HepG2 (cell line): ENCODE measurements around the gene NT5M. TPM values are rescaled to one million over a fixed set of nuclear protein-coding genes. Genes with fewer than 3 reads are reported as not detected.

Experiments used
- ATRX ChIP-seq: sonication (generic); formaldehyde crosslinking; IDR thresholded peaks from 2 replicates; pipeline ENCODE4 v1.4.0; 2020; ENCODE audit warnings: missing genetic modification reagents, borderline replicate concordance
- CBFB ChIP-seq: sonication (generic); formaldehyde crosslinking; IDR thresholded peaks from 2 replicates; pipeline ENCODE4 v1.4.0; 2020; ENCODE audit warnings: missing genetic modification reagents
- CEBPG ChIP-seq: IDR thresholded peaks from 2 replicates; pipeline ENCODE4 v1.6.1; 2016
- ESRRA ChIP-seq: sonication (generic); formaldehyde crosslinking; IDR thresholded peaks from 2 replicates; pipeline ENCODE4 v1.5.1; 2020; ENCODE audit warnings: mild to moderate bottlenecking, low read depth, missing genetic modification reagents
- FOXA1 ChIP-seq, 2 experiments: fragments of 450-650 bp in 1 of 2; sonication (generic) in 1 of 2; formaldehyde crosslinking in 1 of 2; IDR thresholded peaks; 2 replicates each; pipeline versions ENCODE4 v1.4.0 to v1.6.1; 2016 to 2020; ENCODE audit warnings: missing genetic modification reagents in 1 of 2
- FOXP1 ChIP-seq, 2 experiments: fragments of 450-650 bp in 1 of 2; IDR thresholded peaks; 2 replicates each; pipeline ENCODE4 v1.6.1; 2017 to 2018; ENCODE audit warnings: antibody characterized with exemption in 1 of 2
- FOXP4 ChIP-seq: sonication (generic); formaldehyde crosslinking; IDR thresholded peaks from 2 replicates; pipeline ENCODE4 v1.4.0; 2020; ENCODE audit warnings: missing genetic modification reagents
- HMG20A ChIP-seq: IDR thresholded peaks from 2 replicates; pipeline ENCODE4 v1.6.1; 2016; ENCODE audit warnings: borderline replicate concordance
- PITX1 ChIP-seq: sonication (generic); formaldehyde crosslinking; IDR thresholded peaks from 2 replicates; pipeline ENCODE4 v1.5.1; 2020; ENCODE audit warnings: mild to moderate bottlenecking, missing genetic modification reagents
- POGK ChIP-seq: sonication (generic); formaldehyde crosslinking; conservative IDR thresholded peaks from 2 replicates; pipeline ENCODE4 v1.8.0; 2022; ENCODE audit warnings: mild to moderate bottlenecking, moderate library complexity, missing genetic modification reagents
- TCF7 ChIP-seq: sonication (generic); IDR thresholded peaks from 2 replicates; pipeline ENCODE4 v1.6.1; 2016; ENCODE audit warnings: antibody characterized with exemption, low read depth
- TGIF2 ChIP-seq: IDR thresholded peaks from 2 replicates; pipeline ENCODE4 v1.6.1; 2016; ENCODE audit warnings: control low read depth, missing compliant biosample characterization
- ZBTB43 ChIP-seq: sonication (generic); formaldehyde crosslinking; conservative IDR thresholded peaks from 2 replicates; pipeline ENCODE4 v1.4.0; 2020; ENCODE audit warnings: missing genetic modification reagents
- ZNF644 ChIP-seq: IDR thresholded peaks from 2 replicates; pipeline ENCODE4 v1.6.1; 2016; ENCODE audit warnings: low read depth
- ZNF792 ChIP-seq: IDR thresholded peaks from 2 replicates; pipeline ENCODE4 v1.6.1; 2016
- polyA plus RNA-seq, 8 experiments: library from polyadenylated mRNA; depleted of rRNA in 3 of 8; stranded (reverse) in 7 of 8; unstranded in 1 of 8; fragments of >200 nt; fragmentation: Illumina TruSeq in 4 of 8; extraction: Trizol in 4 of 8; gene quantifications; 2 replicates each; pipeline versions ENCODE4 v1.2.1 to v1.2.3, GENCODE V29; 2011 to 2016; ENCODE audit warnings: low read depth in 4 of 8, missing spikeins in 1 of 8, mixed read lengths in 1 of 8; ENCODE audit not compliant: insufficient read depth in 1 of 8
- total RNA-seq, 5 experiments: library from RNA; depleted of rRNA; stranded (reverse); fragments of >200 nt; fragmentation: Illumina TruSeq; extraction: Trizol; gene quantifications; 2 replicates each; pipeline ENCODE4 v1.2.3, GENCODE V29; 2016; ENCODE audit warnings: low read depth in 1 of 5
- TF ChIP-seq, protein P1 (sequence below): IDR thresholded peaks from 2 replicates; pipeline ENCODE4 v1.4.0; 2020; ENCODE audit warnings: mild to moderate bottlenecking, missing genetic modification reagents
- TF ChIP-seq, protein P2 (sequence below), 2 experiments: fragments of 450-650 bp in 1 of 2; sonication (generic) in 1 of 2; formaldehyde crosslinking; IDR thresholded peaks; 2 replicates each; pipeline versions ENCODE4 v1.5.0 to v1.8.0; 2020 to 2022; ENCODE audit warnings: mild to moderate bottlenecking in 1 of 2, missing genetic modification reagents in 1 of 2

The NT5M gene
- total and polyA plus RNA-seq, 2 of the 13 experiments (the other 11 are each of a cell fraction or from before 2014, with no cell fraction given) = 0.55 to 0.78 TPM

DNA sequence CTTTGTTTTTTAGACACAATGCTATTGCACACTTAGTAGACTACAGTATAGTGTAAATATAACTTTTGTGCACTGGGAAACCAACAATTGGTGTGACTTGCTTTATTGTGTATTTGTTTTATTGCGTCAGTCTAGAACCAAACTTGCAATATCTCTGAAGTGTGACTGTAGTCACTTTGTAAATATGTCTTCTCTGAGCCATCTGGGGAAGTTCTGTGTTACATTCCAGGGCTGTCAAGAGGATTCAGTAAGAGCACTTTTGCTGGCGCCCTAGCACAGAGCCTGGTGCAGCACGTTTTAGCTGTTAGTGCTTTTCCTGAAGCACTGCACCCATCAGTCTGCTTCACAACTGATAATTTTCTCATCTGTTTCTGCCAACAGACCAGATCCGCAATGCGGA lies 73.2 kb downstream of the NT5M start (continued):
- TF ChIP-seq, protein P1, sequence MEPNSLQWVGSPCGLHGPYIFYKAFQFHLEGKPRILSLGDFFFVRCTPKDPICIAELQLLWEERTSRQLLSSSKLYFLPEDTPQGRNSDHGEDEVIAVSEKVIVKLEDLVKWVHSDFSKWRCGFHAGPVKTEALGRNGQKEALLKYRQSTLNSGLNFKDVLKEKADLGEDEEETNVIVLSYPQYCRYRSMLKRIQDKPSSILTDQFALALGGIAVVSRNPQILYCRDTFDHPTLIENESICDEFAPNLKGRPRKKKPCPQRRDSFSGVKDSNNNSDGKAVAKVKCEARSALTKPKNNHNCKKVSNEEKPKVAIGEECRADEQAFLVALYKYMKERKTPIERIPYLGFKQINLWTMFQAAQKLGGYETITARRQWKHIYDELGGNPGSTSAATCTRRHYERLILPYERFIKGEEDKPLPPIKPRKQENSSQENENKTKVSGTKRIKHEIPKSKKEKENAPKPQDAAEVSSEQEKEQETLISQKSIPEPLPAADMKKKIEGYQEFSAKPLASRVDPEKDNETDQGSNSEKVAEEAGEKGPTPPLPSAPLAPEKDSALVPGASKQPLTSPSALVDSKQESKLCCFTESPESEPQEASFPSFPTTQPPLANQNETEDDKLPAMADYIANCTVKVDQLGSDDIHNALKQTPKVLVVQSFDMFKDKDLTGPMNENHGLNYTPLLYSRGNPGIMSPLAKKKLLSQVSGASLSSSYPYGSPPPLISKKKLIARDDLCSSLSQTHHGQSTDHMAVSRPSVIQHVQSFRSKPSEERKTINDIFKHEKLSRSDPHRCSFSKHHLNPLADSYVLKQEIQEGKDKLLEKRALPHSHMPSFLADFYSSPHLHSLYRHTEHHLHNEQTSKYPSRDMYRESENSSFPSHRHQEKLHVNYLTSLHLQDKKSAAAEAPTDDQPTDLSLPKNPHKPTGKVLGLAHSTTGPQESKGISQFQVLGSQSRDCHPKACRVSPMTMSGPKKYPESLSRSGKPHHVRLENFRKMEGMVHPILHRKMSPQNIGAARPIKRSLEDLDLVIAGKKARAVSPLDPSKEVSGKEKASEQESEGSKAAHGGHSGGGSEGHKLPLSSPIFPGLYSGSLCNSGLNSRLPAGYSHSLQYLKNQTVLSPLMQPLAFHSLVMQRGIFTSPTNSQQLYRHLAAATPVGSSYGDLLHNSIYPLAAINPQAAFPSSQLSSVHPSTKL (CRISPR knock-in tag) = peak; percentile 74
- 0 out of 2 replicates have a peak, but pooled peaks have one; percentile 32 for TF ChIP-seq ZNF644 (CRISPR knock-in tag)
- no peak for TF ChIP-seq FOXP1 (IDR thresholded peaks at IDR 0.05)
- peak; percentile 61; the same call in 1 of the 2 replicates for TF ChIP-seq FOXP1 (CRISPR knock-in tag; IDR thresholded peaks at IDR 0.05)
- TF ChIP-seq ZNF792 (CRISPR knock-in tag) = no peak
- TF ChIP-seq TGIF2 (CRISPR knock-in tag) = no peak
- TF ChIP-seq ZBTB43 (CRISPR knock-in tag) = peak; percentile 90
- peak; percentile 18; the same call in 1 of the 2 replicates for TF ChIP-seq TCF7
- no peak for TF ChIP-seq ESRRA (CRISPR knock-in tag)
- no peak for TF ChIP-seq CBFB (CRISPR knock-in tag)
- TF ChIP-seq HMG20A = peak; percentile 67
- peak; percentile 19; the same call in 1 of the 2 replicates for TF ChIP-seq FOXP4 (CRISPR knock-in tag)
- no peak for TF ChIP-seq POGK (CRISPR knock-in tag)
- no peak for TF ChIP-seq PITX1 (CRISPR knock-in tag)
- TF ChIP-seq FOXA1 (IDR thresholded peaks at IDR 0.05) = no peak; the same call in 1 of the 2 replicates
- peak; percentile 86 for TF ChIP-seq FOXA1 (CRISPR knock-in tag; IDR thresholded peaks at IDR 0.05)
- TF ChIP-seq, protein P2, sequence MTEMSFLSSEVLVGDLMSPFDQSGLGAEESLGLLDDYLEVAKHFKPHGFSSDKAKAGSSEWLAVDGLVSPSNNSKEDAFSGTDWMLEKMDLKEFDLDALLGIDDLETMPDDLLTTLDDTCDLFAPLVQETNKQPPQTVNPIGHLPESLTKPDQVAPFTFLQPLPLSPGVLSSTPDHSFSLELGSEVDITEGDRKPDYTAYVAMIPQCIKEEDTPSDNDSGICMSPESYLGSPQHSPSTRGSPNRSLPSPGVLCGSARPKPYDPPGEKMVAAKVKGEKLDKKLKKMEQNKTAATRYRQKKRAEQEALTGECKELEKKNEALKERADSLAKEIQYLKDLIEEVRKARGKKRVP (CRISPR knock-in tag; IDR thresholded peaks at IDR 0.05) = peak in 1 of 2 experiments; percentile 93; a peak in 2 of 4 replicates
- TF ChIP-seq CEBPG = peak; percentile 79
- no peak for TF ChIP-seq ATRX
